ENCODE measurements around the gene SOX6. TPM values are rescaled to one million over a fixed set of nuclear protein-coding genes. Genes with fewer than 3 reads are reported as not detected.

Gene SOX6
- total and polyA plus RNA-seq, 8 donors, result 5.1 to 23.0 (median 18.7) TPM

- FAIRE-seq (no peak), ATAC-seq (no peak), DNase-seq (no peak)
- Histone ChIP-seq H3K4me1 (peaks cover 0 to 8% (median 2%) of the 10 kb centered on the region in 3 donors), H3K4me3 (no peak overlapping the region), H3K9me3 (no peaks in the 10 kb centered on the region), H3K27ac (no peak overlapping the region), H3K36me3 (no peaks in the 10 kb centered on the region), H3K27me3 (no peaks in the 10 kb centered on the region)
- TF ChIP-seq CTCF (IDR thresholded peaks at IDR 0.05), result no peak
- WGBS, 2 donors, result 84 to 94% methylated on average over 1 of the region's 1 CpG
- intact Hi-C loops (cut with DNase I), result no loop called here
Measured at GRCh38 chr11:16059332-16059731, 297.0 kb downstream of the SOX6 start.

DNA sequence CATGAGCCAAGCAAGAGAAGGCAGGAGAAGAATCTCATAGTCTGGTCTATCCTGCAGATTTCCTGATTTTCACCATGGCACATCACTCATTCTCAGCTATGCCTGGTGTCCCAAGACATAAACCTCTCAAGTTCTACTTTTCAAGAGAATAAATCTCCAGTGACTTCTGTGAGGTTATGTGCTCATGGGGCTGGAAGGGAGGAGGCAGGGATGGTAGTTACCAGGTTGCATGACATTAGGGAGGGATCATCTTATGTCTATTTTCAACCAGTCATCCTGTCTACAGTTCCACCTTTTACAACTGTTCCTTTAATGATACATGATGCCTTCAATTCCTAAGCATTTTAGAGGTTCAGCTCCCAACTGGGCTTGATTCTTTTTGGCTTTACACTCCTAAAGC lies 297.7 kb downstream of the SOX6 start:
- H3K27ac ChIP-seq, result no peak overlapping the region
- no peaks in the 10 kb centered on the region for H3K27me3 ChIP-seq
- ATAC-seq (no peak), DNase-seq (no peak), FAIRE-seq (no peak)
- H3K4me1 ChIP-seq, result peaks cover 0 to 8% (median 2%) of the 10 kb centered on the region in 3 donors
- H3K36me3 ChIP-seq, result no peaks in the 10 kb centered on the region
- TF ChIP-seq CTCF (IDR thresholded peaks at IDR 0.05), result no peak
- intact Hi-C loops (cut with DNase I), result no loop called here
- H3K4me3 ChIP-seq, result no peak overlapping the region
- H3K9me3 ChIP-seq, result no peaks in the 10 kb centered on the region

- FAIRE-seq, result no peak
- no peak overlapping the region for H3K4me3 ChIP-seq
- H3K27me3 ChIP-seq, result no peaks in the 10 kb centered on the region
- ATAC-seq, result no peak
- H3K4me1 ChIP-seq, result no peaks in the 10 kb centered on the region
- TF ChIP-seq CTCF (IDR thresholded peaks at IDR 0.05), result no peak
- WGBS, 2 donors, result 85 to 100% methylated on average over 1 of the region's 1 CpG
- H3K27ac ChIP-seq, result no peak overlapping the region
- DNase-seq, result no peak
- H3K9me3 ChIP-seq, result no peaks in the 10 kb centered on the region
- intact Hi-C loops (cut with DNase I), result no loop called here
- H3K36me3 ChIP-seq, result peaks cover 0 to 5% (median 0%) of the 10 kb centered on the region in 3 donors
Measured at GRCh38 chr11:16052750-16053149, 303.6 kb downstream of the SOX6 start.

DNA sequence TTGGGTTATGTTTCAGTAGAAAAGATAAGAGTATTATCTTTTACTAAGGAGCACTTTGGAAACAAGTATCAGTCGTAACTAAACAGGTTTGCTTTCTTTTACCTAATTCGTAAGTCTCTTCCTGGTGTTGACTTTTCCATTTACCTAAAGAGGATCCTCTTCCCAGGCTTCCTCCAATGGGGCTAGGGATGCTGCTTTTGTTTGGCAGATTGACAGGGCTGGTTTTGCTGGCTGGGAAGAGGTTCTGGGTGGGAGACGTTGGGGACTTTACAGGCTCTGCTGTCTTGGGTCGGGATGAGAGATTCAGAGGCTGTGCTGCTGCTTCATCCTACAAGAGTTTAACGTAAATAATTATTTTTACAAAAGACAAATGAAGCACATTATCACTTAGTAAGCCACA lies 306.7 kb downstream of the SOX6 start:
- ATAC-seq (no peak), DNase-seq (no peak), FAIRE-seq (no peak)
- H3K9me3 ChIP-seq, result no peaks in the 10 kb centered on the region
- intact Hi-C loops (cut with DNase I), result no loop called here
- H3K27ac ChIP-seq, result no peak overlapping the region
- TF ChIP-seq CTCF (IDR thresholded peaks at IDR 0.05), result no peak
- H3K36me3 ChIP-seq, result peaks cover 0 to 5% (median 0%) of the 10 kb centered on the region in 3 donors
- H3K4me1 ChIP-seq, result no peaks in the 10 kb centered on the region
- no peaks in the 10 kb centered on the region for H3K27me3 ChIP-seq
- 80 to 81% methylated on average over 5 of the region's 5 CpGs for WGBS, 2 donors
- H3K4me3 ChIP-seq, result no peak overlapping the region

DNA sequence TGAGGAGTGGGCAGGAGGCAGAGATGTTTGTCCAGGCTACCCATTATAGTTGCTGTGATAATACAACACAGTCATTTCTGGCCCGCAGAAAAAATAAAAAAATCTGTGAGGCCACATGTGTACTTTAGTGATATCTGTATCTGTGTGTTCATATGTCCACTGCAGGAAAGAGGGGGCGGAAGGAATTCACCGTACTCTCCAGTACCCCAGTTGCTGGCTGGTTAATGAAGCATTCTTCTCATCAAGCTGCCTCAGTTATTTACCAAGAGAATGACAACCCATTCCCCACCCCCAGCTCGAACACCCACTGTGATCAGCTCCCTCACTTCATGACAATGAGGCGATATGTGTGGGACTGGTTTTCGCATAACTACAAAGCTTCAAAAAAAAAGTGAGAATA lies 309.3 kb downstream of the SOX6 start:
- H3K36me3 ChIP-seq, result peaks cover 0 to 5% (median 0%) of the 10 kb centered on the region in 3 donors
- intact Hi-C loops (cut with DNase I), result no loop called here
- WGBS, 2 donors, result 79 to 80% methylated on average over 6 of the region's 6 CpGs
- no peaks in the 10 kb centered on the region for H3K9me3 ChIP-seq
- no peaks in the 10 kb centered on the region for H3K4me1 ChIP-seq
- no peak overlapping the region for H3K4me3 ChIP-seq
- no peak for TF ChIP-seq CTCF (IDR thresholded peaks at IDR 0.05)
- no peaks in the 10 kb centered on the region for H3K27me3 ChIP-seq
- no peak for FAIRE-seq
- no peak overlapping the region for H3K27ac ChIP-seq
- DNase-seq, result no peak
- no peak for ATAC-seq

Measured in pancreas (tissue), 10 donors.